ENCODE measurements around the gene INSYN2B. TPM values are rescaled to one million over a fixed set of nuclear protein-coding genes. Genes with fewer than 3 reads are reported as not detected.

Gene INSYN2B
- total and polyA plus RNA-seq, 2 of the 8 experiments (the other 6 are each of a cell fraction or from before 2014, with no cell fraction given): not detected

GRCh38 chr5:169993485-169993790, 13.1 kb upstream of the INSYN2B start (continued):
- TF ChIP-seq E2F6 (IDR thresholded peaks at IDR 0.05) (no peak), ASH2L (IDR thresholded peaks at IDR 0.05; ENCODE audit: low read length) (no peak), POLR2AphosphoS5 (IDR thresholded peaks at IDR 0.05; ENCODE audit: low read depth, low read length) (no peak), KDM5A (IDR thresholded peaks at IDR 0.05; ENCODE audit: low read length) (no peak), ZNF274 (IDR thresholded peaks at IDR 0.05; ENCODE audit: borderline replicate concordance, extremely low read depth, low read length) (no peak), SIRT6 (IDR thresholded peaks at IDR 0.05; ENCODE audit: low read length) (no peak), CTBP2 (IDR thresholded peaks at IDR 0.05; ENCODE audit: borderline replicate concordance, insufficient read depth, insufficient read length, low read length) (no peak), HDAC6 (IDR thresholded peaks at IDR 0.05; ENCODE audit: low read depth, low read length) (no peak), MAX (IDR thresholded peaks at IDR 0.05) (no peak), CREB1 (IDR thresholded peaks at IDR 0.05) (no peak), RFX5 (IDR thresholded peaks at IDR 0.05; ENCODE audit: borderline replicate concordance, low read depth, low read length) (no peak), SUZ12 (IDR thresholded peaks at IDR 0.05; ENCODE audit: low read length) (no peak), JUN (IDR thresholded peaks at IDR 0.05; ENCODE audit: low read depth, low read length) (no peak), PHF8 (conservative IDR thresholded peaks at IDR 0.05; ENCODE audit: low read depth, low read length) (no peak), RXRA (IDR thresholded peaks at IDR 0.05; ENCODE audit: insufficient read depth, low read depth, low read length) (no peak), BACH1 (IDR thresholded peaks at IDR 0.05; ENCODE audit: low read length) (no peak), GTF2F1 (IDR thresholded peaks at IDR 0.05; ENCODE audit: borderline replicate concordance, low read depth, low read length) (no peak), EZH2 (IDR thresholded peaks at IDR 0.05; ENCODE audit: low read depth, low read length, severe bottlenecking) (no peak)
